Measurements from ENCODE around the gene ARHGEF28.

The ARHGEF28 gene

DNA sequence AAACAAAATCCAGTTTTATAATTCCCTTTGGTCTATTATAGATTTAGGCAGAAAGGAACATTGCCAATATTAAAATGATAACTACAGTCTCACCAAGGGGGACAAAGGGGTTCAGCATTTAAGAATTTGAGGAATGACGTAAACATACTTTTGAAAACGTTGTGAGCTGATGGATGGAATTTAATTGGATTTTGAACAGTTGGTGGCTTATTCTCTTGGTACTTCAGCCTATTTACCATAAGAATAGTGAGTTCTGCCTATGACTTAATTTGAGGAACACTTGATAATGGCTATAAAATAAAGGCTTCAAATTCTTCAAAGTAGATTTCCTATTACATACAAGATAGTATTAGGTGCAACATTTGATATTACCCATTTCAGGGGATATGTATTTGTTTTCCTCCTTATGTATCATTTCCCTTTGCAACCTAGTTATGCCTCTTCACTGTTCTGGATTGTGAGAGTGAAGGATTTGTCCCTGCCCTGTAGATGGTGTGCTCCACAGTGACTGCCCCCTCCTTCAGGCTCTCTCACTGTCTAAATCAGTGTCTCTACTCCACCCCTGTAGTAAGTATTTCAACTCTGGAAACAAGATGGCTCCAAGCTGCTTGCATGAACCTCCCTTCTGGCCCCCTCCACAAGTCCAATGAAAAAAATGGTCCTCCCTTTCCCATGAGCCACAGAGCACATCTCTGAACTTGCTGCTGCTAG lies 225.6 kb downstream of the ARHGEF28 start:
- Histone ChIP-seq H3K9ac (ENCODE audit: low read length) (no peak overlapping the region), H2BK5ac (ENCODE audit: low read depth, low read length, poor library complexity, severe bottlenecking) (no peak overlapping the region), H4K91ac (ENCODE audit: low read length) (no peak overlapping the region), H3K4me2 (ENCODE audit: low read length, poor library complexity, severe bottlenecking) (no peak overlapping the region), H3K14ac (ENCODE audit: low read length in 2 of 2) (no peak overlapping the region), H3K4me1 (ENCODE audit: control insufficient read depth, insufficient read depth, low read depth, low read length) (peaks cover 5% of the 10 kb centered on the region), H3K36me3 (ENCODE audit: control insufficient read depth in 1 of 2, insufficient read depth in 2 of 2, low read depth in 1 of 2, low read length in 2 of 2) (peaks cover 0 to 9% of the 10 kb centered on the region in 2 experiments), H3K79me1 (replicated peaks; ENCODE audit: low read length, poor library complexity, severe bottlenecking) (peaks cover 8% of the 10 kb centered on the region), H3K27ac (ENCODE audit: low read length, poor library complexity, severe bottlenecking) (peak overlapping the region; percentile 54), H2AK5ac (ENCODE audit: low read length, severe bottlenecking) (peak overlapping the region; percentile 31), H2AFZ (ENCODE audit: low read depth, low read length) (no peak overlapping the region), H3K27me3 (ENCODE audit: control insufficient read depth in 1 of 2, insufficient read depth in 1 of 2, low read length in 2 of 2) (no peaks in the 10 kb centered on the region), H3K23ac (ENCODE audit: low read length in 2 of 2) (no peak overlapping the region), H3K18ac (ENCODE audit: low read depth in 1 of 2, low read length in 2 of 2) (no peak overlapping the region), H2BK120ac (ENCODE audit: low read depth, low read length) (no peak overlapping the region), H3K4me3 (ENCODE audit: insufficient read depth in 1 of 2, low read depth in 1 of 2, low read length in 2 of 2) (no peak overlapping the region), H2BK15ac (ENCODE audit: low read depth, poor library complexity, severe bottlenecking) (no peak overlapping the region), H4K8ac (ENCODE audit: low read length) (no peak overlapping the region), H3K4ac (ENCODE audit: low read depth in 1 of 2, low read length in 2 of 2) (no peak overlapping the region), H2BK12ac (ENCODE audit: low read length in 2 of 2) (no peak overlapping the region), H3K9me3 (ENCODE audit: control insufficient read depth, low read length) (no peaks in the 10 kb centered on the region)
- DNase-seq = no peak
- 63% methylated on average over 2 of the region's 2 CpGs for WGBS

DNA sequence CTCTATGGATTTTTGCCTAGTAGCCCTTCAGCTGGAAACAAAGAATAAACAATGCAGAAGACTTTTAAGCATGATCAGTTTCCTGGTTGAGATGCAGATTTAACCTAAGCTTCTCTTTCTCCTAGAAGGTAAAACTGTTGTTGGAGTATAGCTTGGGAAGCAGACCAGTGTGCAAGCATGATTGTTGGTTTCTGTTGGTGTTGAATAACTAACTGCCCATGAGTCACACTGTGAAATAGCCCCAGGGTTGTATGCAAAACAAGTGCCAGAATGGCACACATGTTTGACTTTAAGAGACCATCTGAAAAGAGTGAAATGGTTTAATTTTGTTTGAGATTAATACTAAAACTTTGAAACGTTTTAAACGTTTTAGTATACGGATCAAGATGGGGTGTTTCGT lies 227.1 kb downstream of the ARHGEF28 start:
- H3K4me1 ChIP-seq (ENCODE audit: control insufficient read depth, insufficient read depth, low read depth, low read length) = peaks cover 5% of the 10 kb centered on the region

DNA sequence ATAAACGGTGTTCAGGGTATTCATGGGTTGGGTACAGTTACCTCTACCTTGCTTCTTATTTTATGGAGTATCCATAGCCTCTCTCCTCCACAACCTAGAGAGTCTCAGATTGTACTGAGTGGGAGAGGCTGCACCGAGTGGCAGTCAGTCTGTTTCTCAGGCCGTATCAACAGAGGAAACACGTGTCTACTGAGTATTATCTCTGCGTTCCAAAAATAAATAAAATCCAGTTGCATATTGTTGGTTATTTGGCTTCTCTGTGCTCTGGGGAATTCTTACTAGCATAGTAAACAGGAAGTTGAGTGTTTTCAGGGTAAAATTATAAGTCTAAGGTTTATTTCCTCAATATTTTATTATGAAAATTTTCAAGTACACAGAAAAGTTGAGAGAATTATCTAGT lies 231.0 kb downstream of the ARHGEF28 start:
- Histone ChIP-seq H3K9ac (ENCODE audit: low read length) (peak overlapping the region; percentile 11), H2AFZ (ENCODE audit: low read depth, low read length) (no peak overlapping the region), H2BK5ac (ENCODE audit: low read depth, low read length, poor library complexity, severe bottlenecking) (no peak overlapping the region), H3K18ac (ENCODE audit: low read depth in 1 of 2, low read length in 2 of 2) (no peak overlapping the region), H3K4ac (ENCODE audit: low read depth in 1 of 2, low read length in 2 of 2) (no peak overlapping the region), H4K8ac (ENCODE audit: low read length) (no peak overlapping the region), H2AK5ac (ENCODE audit: low read length, severe bottlenecking) (no peak overlapping the region), H3K4me2 (ENCODE audit: low read length, poor library complexity, severe bottlenecking) (no peak overlapping the region), H3K79me1 (replicated peaks; ENCODE audit: low read length, poor library complexity, severe bottlenecking) (peaks cover 27% of the 10 kb centered on the region), H3K27me3 (ENCODE audit: control insufficient read depth in 1 of 2, insufficient read depth in 1 of 2, low read length in 2 of 2) (no peaks in the 10 kb centered on the region), H3K14ac (ENCODE audit: low read length in 2 of 2) (no peak overlapping the region), H4K91ac (ENCODE audit: low read length) (no peak overlapping the region), H2BK12ac (ENCODE audit: low read length in 2 of 2) (no peak overlapping the region), H2BK120ac (ENCODE audit: low read depth, low read length) (no peak overlapping the region), H3K23ac (ENCODE audit: low read length in 2 of 2) (no peak overlapping the region), H3K4me3 (ENCODE audit: insufficient read depth in 1 of 2, low read depth in 1 of 2, low read length in 2 of 2) (no peak overlapping the region), H3K36me3 (ENCODE audit: control insufficient read depth in 1 of 2, insufficient read depth in 2 of 2, low read depth in 1 of 2, low read length in 2 of 2) (peaks cover 0 to 30% of the 10 kb centered on the region in 2 experiments), H3K4me1 (ENCODE audit: control insufficient read depth, insufficient read depth, low read depth, low read length) (peaks cover 2% of the 10 kb centered on the region), H3K9me3 (ENCODE audit: control insufficient read depth, low read length) (no peaks in the 10 kb centered on the region), H3K27ac (ENCODE audit: low read length, poor library complexity, severe bottlenecking) (no peak overlapping the region), H2BK15ac (ENCODE audit: low read depth, poor library complexity, severe bottlenecking) (no peak overlapping the region)
- DNase-seq = no peak
- WGBS = 69% methylated on average over 4 of the region's 5 CpGs

More for the DNA sequence above, 227.1 kb downstream of the ARHGEF28 start:
- Histone ChIP-seq H3K27me3 (ENCODE audit: control insufficient read depth in 1 of 2, insufficient read depth in 1 of 2, low read length in 2 of 2) (no peaks in the 10 kb centered on the region), H2AK5ac (ENCODE audit: low read length, severe bottlenecking) (no peak overlapping the region), H3K27ac (ENCODE audit: low read length, poor library complexity, severe bottlenecking) (peak overlapping the region; percentile 63), H3K4me3 (ENCODE audit: insufficient read depth in 1 of 2, low read depth in 1 of 2, low read length in 2 of 2) (no peak overlapping the region), H3K18ac (ENCODE audit: low read depth in 1 of 2, low read length in 2 of 2) (no peak overlapping the region), H2BK120ac (ENCODE audit: low read depth, low read length) (no peak overlapping the region), H4K8ac (ENCODE audit: low read length) (no peak overlapping the region), H4K91ac (ENCODE audit: low read length) (no peak overlapping the region), H2AFZ (ENCODE audit: low read depth, low read length) (no peak overlapping the region), H3K79me1 (replicated peaks; ENCODE audit: low read length, poor library complexity, severe bottlenecking) (peaks cover 10% of the 10 kb centered on the region), H3K9ac (ENCODE audit: low read length) (no peak overlapping the region), H3K4ac (ENCODE audit: low read depth in 1 of 2, low read length in 2 of 2) (no peak overlapping the region), H3K23ac (ENCODE audit: low read length in 2 of 2) (no peak overlapping the region), H2BK12ac (ENCODE audit: low read length in 2 of 2) (no peak overlapping the region), H3K14ac (ENCODE audit: low read length in 2 of 2) (no peak overlapping the region), H3K9me3 (ENCODE audit: control insufficient read depth, low read length) (no peaks in the 10 kb centered on the region), H2BK5ac (ENCODE audit: low read depth, low read length, poor library complexity, severe bottlenecking) (no peak overlapping the region), H3K36me3 (ENCODE audit: control insufficient read depth in 1 of 2, insufficient read depth in 2 of 2, low read depth in 1 of 2, low read length in 2 of 2) (peaks cover 0 to 12% of the 10 kb centered on the region in 2 experiments), H3K4me2 (ENCODE audit: low read length, poor library complexity, severe bottlenecking) (no peak overlapping the region), H2BK15ac (ENCODE audit: low read depth, poor library complexity, severe bottlenecking) (no peak overlapping the region)
- peak; percentile 48 for DNase-seq
- 93% methylated on average over 2 of the region's 4 CpGs for WGBS

DNA sequence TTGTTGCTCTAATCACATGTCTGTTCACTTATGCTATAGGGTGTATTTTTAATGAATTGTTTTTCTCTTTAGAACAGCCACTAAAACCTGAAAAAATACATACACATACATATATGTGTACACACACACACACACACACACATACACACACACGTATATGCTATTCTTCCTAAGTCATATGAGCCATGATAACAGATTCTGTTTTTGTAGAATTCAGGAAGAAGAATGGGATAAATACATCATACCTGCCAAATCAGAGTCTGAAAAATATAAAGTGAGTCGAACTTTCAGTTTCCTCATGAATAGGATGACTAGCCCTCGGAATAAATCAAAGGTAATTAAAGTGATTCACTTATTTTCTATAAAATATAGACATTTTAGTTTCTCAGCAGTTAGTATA lies 231.4 kb downstream of the ARHGEF28 start:
- Histone ChIP-seq H3K18ac (ENCODE audit: low read depth in 1 of 2, low read length in 2 of 2) (no peak overlapping the region), H3K9me3 (ENCODE audit: control insufficient read depth, low read length) (no peaks in the 10 kb centered on the region), H4K91ac (ENCODE audit: low read length) (no peak overlapping the region), H3K4me2 (ENCODE audit: low read length, poor library complexity, severe bottlenecking) (no peak overlapping the region), H3K79me1 (replicated peaks; ENCODE audit: low read length, poor library complexity, severe bottlenecking) (peaks cover 27% of the 10 kb centered on the region), H2BK5ac (ENCODE audit: low read depth, low read length, poor library complexity, severe bottlenecking) (no peak overlapping the region), H3K4me3 (ENCODE audit: insufficient read depth in 1 of 2, low read depth in 1 of 2, low read length in 2 of 2) (no peak overlapping the region), H3K14ac (ENCODE audit: low read length in 2 of 2) (no peak overlapping the region), H2AFZ (ENCODE audit: low read depth, low read length) (no peak overlapping the region), H3K27me3 (ENCODE audit: control insufficient read depth in 1 of 2, insufficient read depth in 1 of 2, low read length in 2 of 2) (no peaks in the 10 kb centered on the region), H2AK5ac (ENCODE audit: low read length, severe bottlenecking) (no peak overlapping the region), H3K4ac (ENCODE audit: low read depth in 1 of 2, low read length in 2 of 2) (no peak overlapping the region), H2BK15ac (ENCODE audit: low read depth, poor library complexity, severe bottlenecking) (no peak overlapping the region), H3K4me1 (ENCODE audit: control insufficient read depth, insufficient read depth, low read depth, low read length) (peaks cover 2% of the 10 kb centered on the region), H3K9ac (ENCODE audit: low read length) (peak overlapping the region; percentile 11), H3K23ac (ENCODE audit: low read length in 2 of 2) (no peak overlapping the region), H2BK120ac (ENCODE audit: low read depth, low read length) (no peak overlapping the region), H2BK12ac (ENCODE audit: low read length in 2 of 2) (no peak overlapping the region), H3K36me3 (ENCODE audit: control insufficient read depth in 1 of 2, insufficient read depth in 2 of 2, low read depth in 1 of 2, low read length in 2 of 2) (peaks cover 0 to 30% of the 10 kb centered on the region in 2 experiments), H4K8ac (ENCODE audit: low read length) (no peak overlapping the region), H3K27ac (ENCODE audit: low read length, poor library complexity, severe bottlenecking) (no peak overlapping the region)
- WGBS = no CpG with 5 or more reads among the region's 3 CpGs
- no peak for DNase-seq

All from mesenchymal stem cell (in vitro differentiated cells and primary cell).